Neural cell (in vitro differentiated cells): ENCODE results near the gene PRMT5. TPM values are rescaled to one million over a fixed set of nuclear protein-coding genes. Genes with fewer than 3 reads are reported as not detected.

Experiments
- H2AFZ ChIP-seq: fragments of 200-600, 300-800 bp; sonication (generic), shearing (Covaris generic); 2 replicates; pipeline ENCODE4 v1.6.0; 2014; ENCODE audit warnings: low read depth, mild to moderate bottlenecking, antibody characterized with exemption, low read length, moderate library complexity
- H3F3A ChIP-seq: fragments of 200-600 bp; shearing (Covaris generic); 2 replicates; pipeline ENCODE4 v1.6.1; 2016; ENCODE audit warnings: mild to moderate bottlenecking, moderate library complexity, mixed read lengths, antibody characterized with exemption, low read length; ENCODE audit not compliant: insufficient read depth, poor library complexity, severe bottlenecking
- H3K27ac ChIP-seq: fragments of 200-600, 300-800 bp; sonication (generic), shearing (Covaris generic); 2 replicates; pipeline ENCODE4 v1.5.1; 2014; ENCODE audit warnings: mild to moderate bottlenecking, low read length, moderate library complexity
- H3K27me3 ChIP-seq: fragments of 300-800, 200-600 bp; sonication (generic), shearing (Covaris generic); 2 replicates; pipeline ENCODE4 v1.6.0; 2014; ENCODE audit warnings: mild to moderate bottlenecking, low read depth, low read length, moderate library complexity; ENCODE audit not compliant: insufficient read depth
- H3K36me3 ChIP-seq: fragments of 300-800, 200-600 bp; sonication (generic), shearing (Covaris generic); 2 replicates; pipeline ENCODE4 v1.5.1; 2014; ENCODE audit warnings: mild to moderate bottlenecking, antibody characterized with exemption, low read length, moderate library complexity; ENCODE audit not compliant: insufficient read depth
- H3K4me2 ChIP-seq: fragments of 300-800, 200-600 bp; sonication (generic), shearing (Covaris generic); 2 replicates; pipeline ENCODE4 v1.6.0; 2014; ENCODE audit warnings: mild to moderate bottlenecking, low read length
- H3K4me3 ChIP-seq: fragments of 300-800, 200-600 bp; sonication (generic), shearing (Covaris generic); 2 replicates; pipeline ENCODE4 v1.5.1; 2014; ENCODE audit warnings: mild to moderate bottlenecking, low read length, moderate library complexity
- H3K79me2 ChIP-seq: fragments of 200-600 bp; shearing (Covaris generic); replicated peaks from 2 replicates; pipeline ENCODE4 v1.6.0; 2014; ENCODE audit warnings: mild to moderate bottlenecking, low read length, moderate library complexity; ENCODE audit not compliant: insufficient read depth
- H3K9ac ChIP-seq: fragments of 300-800, 200-600 bp; sonication (generic), shearing (Covaris generic); 2 replicates; pipeline ENCODE4 v1.6.1; 2016; ENCODE audit warnings: mild to moderate bottlenecking, low read length, mixed read lengths
- H3K9me2 ChIP-seq: fragments of 200-600 bp; shearing (Covaris generic); 2 replicates; pipeline ENCODE4 v1.6.1; 2016; ENCODE audit warnings: mild to moderate bottlenecking, low read length, mixed read lengths; ENCODE audit not compliant: insufficient read depth
- H3K9me3 ChIP-seq: fragments of 200-600, 300-800 bp; sonication (generic), shearing (Covaris generic); 2 replicates; pipeline ENCODE4 v1.6.1; 2016; ENCODE audit warnings: mild to moderate bottlenecking, mixed run types, low read length, moderate library complexity, mixed read lengths
- H4K20me1 ChIP-seq: fragments of 200-600 bp; shearing (Covaris generic); 2 replicates; pipeline ENCODE4 v1.6.1; 2016; ENCODE audit warnings: mild to moderate bottlenecking, mixed run types; ENCODE audit not compliant: insufficient read depth
- EP300 ChIP-seq: fragments of 450-650 bp; conservative IDR thresholded peaks from 2 replicates; pipeline ENCODE4 v1.6.1; 2014; ENCODE audit warnings: antibody characterized with exemption, mild to moderate bottlenecking, moderate library complexity; ENCODE audit not compliant: poor library complexity, severe bottlenecking
- EZH2 ChIP-seq: fragments of 200-600, 300-800 bp; shearing (Covaris generic), sonication (generic); IDR thresholded peaks from 2 replicates; pipeline ENCODE4 v1.6.1; 2014; ENCODE audit warnings: antibody characterized with exemption, low read length, borderline replicate concordance, mild to moderate bottlenecking; ENCODE audit not compliant: insufficient read depth, poor library complexity, severe bottlenecking
- MXI1 ChIP-seq: fragments of 450-650 bp; conservative IDR thresholded peaks from 2 replicates; pipeline ENCODE4 v1.6.1; 2014; ENCODE audit warnings: antibody characterized with exemption, mild to moderate bottlenecking; ENCODE audit not compliant: poor library complexity, severe bottlenecking
- POLR2AphosphoS5 ChIP-seq: IDR thresholded peaks from 2 replicates; pipeline ENCODE4 v1.6.1; 2012
- RAD21 ChIP-seq: fragments of 450-650 bp; conservative IDR thresholded peaks from 2 replicates; pipeline ENCODE4 v1.6.1; 2014; ENCODE audit warnings: antibody characterized with exemption, mild to moderate bottlenecking, moderate library complexity
- REST ChIP-seq: IDR thresholded peaks from 2 replicates; pipeline ENCODE4 v1.6.1; 2012; ENCODE audit warnings: borderline replicate concordance
- SMC3 ChIP-seq: fragments of 450-650 bp; conservative IDR thresholded peaks from 2 replicates; pipeline ENCODE4 v1.6.1; 2014; ENCODE audit warnings: antibody characterized with exemption, mild to moderate bottlenecking, moderate library complexity; ENCODE audit not compliant: poor library complexity
- TAF1 ChIP-seq: IDR thresholded peaks from 2 replicates; pipeline ENCODE4 v1.6.1; 2012; ENCODE audit warnings: low read depth
- polyA plus RNA-seq: library from polyadenylated mRNA; depleted of rRNA; stranded (reverse); fragments of >200 nt; gene quantifications from 2 replicates; pipeline ENCODE4 v1.2.3, GENCODE V29; 2014
- TF ChIP-seq, protein P1 (sequence below): fragments of 450-650 bp; IDR thresholded peaks from 2 replicates; pipeline ENCODE4 v1.5.1; 2014; ENCODE audit warnings: antibody characterized with exemption, mild to moderate bottlenecking, moderate library complexity; ENCODE audit not compliant: poor library complexity, severe bottlenecking

PRMT5 gene
- polyA plus RNA-seq, 1 donor from 2014 or later = 102 TPM

GRCh38 chr14:22925513-22925912, 3.7 kb downstream of the PRMT5 start:
- H3K4me3 ChIP-seq = no peak overlapping the region
- H3K27me3 ChIP-seq = no peaks in the 10 kb centered on the region
- no peaks in the 10 kb centered on the region for H4K20me1 ChIP-seq
- no peak overlapping the region for H3K27ac ChIP-seq
- H3K9ac ChIP-seq = no peak overlapping the region
- H2AFZ ChIP-seq = no peak overlapping the region
- H3F3A ChIP-seq = peaks cover 6% of the 10 kb centered on the region
- H3K9me2 ChIP-seq = no peaks in the 10 kb centered on the region
- H3K4me2 ChIP-seq = no peak overlapping the region
- peaks cover 14% of the 10 kb centered on the region for H3K79me2 ChIP-seq
- no peaks in the 10 kb centered on the region for H3K36me3 ChIP-seq
- TF ChIP-seq SMC3 (no peak), REST (no peak), RAD21 (no peak), MXI1 (no peak), POLR2AphosphoS5 (no peak), EP300 (no peak), TAF1 (no peak), EZH2 (no peak)
- TF ChIP-seq, protein P1, sequence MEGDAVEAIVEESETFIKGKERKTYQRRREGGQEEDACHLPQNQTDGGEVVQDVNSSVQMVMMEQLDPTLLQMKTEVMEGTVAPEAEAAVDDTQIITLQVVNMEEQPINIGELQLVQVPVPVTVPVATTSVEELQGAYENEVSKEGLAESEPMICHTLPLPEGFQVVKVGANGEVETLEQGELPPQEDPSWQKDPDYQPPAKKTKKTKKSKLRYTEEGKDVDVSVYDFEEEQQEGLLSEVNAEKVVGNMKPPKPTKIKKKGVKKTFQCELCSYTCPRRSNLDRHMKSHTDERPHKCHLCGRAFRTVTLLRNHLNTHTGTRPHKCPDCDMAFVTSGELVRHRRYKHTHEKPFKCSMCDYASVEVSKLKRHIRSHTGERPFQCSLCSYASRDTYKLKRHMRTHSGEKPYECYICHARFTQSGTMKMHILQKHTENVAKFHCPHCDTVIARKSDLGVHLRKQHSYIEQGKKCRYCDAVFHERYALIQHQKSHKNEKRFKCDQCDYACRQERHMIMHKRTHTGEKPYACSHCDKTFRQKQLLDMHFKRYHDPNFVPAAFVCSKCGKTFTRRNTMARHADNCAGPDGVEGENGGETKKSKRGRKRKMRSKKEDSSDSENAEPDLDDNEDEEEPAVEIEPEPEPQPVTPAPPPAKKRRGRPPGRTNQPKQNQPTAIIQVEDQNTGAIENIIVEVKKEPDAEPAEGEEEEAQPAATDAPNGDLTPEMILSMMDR = no peak
- H3K9me3 ChIP-seq = no peaks in the 10 kb centered on the region

DNA sequence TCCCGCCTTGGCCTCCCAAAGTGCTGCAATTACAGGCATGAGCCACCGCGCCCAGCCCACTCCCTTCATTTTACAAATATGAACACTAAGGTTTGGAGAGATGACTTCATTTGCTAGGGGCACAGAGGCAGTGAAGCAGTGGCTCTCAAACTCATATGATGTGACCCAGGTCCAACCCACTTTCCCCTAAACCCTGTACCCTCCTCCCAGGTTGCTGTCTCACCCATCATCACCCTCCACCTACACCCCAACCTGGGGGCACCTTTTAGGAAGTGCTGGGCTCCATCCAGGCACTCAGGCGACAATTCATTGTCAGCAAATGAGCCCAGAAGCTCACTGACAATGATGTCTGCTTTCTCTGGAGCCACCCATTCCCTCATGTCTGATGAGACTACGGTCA, 5.4 kb downstream of the PRMT5 start:
- Histone ChIP-seq H2AFZ (no peak overlapping the region), H3K9me3 (no peaks in the 10 kb centered on the region), H4K20me1 (no peaks in the 10 kb centered on the region), H3F3A (no peaks in the 10 kb centered on the region), H3K36me3 (no peaks in the 10 kb centered on the region), H3K4me2 (no peak overlapping the region), H3K4me3 (no peak overlapping the region), H3K9me2 (no peaks in the 10 kb centered on the region), H3K27ac (no peak overlapping the region), H3K27me3 (no peaks in the 10 kb centered on the region), H3K79me2 (peaks cover 12% of the 10 kb centered on the region), H3K9ac (no peak overlapping the region)
- no peak for TF ChIP-seq EZH2
- TF ChIP-seq, protein P1 = no peak
